Endothelial cell of umbilical vein (primary cell): Measurements from ENCODE around the gene FAM136A.

Experiments
- EZH2 ChIP-seq: IDR thresholded peaks from 2 replicates; pipeline ENCODE4 v1.6.1; 2012; ENCODE audit warnings: borderline replicate concordance, low read depth, mild to moderate bottlenecking, moderate library complexity, low read length, inconsistent platforms; ENCODE audit not compliant: severe bottlenecking
- POLR2AphosphoS5 ChIP-seq: IDR thresholded peaks from 2 replicates; pipeline ENCODE4 v1.6.1; 2012; ENCODE audit warnings: low read depth, mild to moderate bottlenecking, control low read depth, low read length, moderate library complexity; ENCODE audit not compliant: insufficient read depth
- TF ChIP-seq, protein P1 (sequence below), 2 donors: IDR thresholded peaks; 1 replicate in 1 of 2; 2 replicates in 1 of 2; pipeline ENCODE4 v1.5.1; 2011; ENCODE audit warnings: low read length in 2 of 2, mild to moderate bottlenecking in 2 of 2, moderate library complexity in 2 of 2, control low read depth in 1 of 2, inconsistent platforms in 1 of 2, low read depth in 1 of 2; ENCODE audit not compliant: insufficient read depth in 1 of 2; ENCODE audit errors: extremely low read depth in 1 of 2

- TF ChIP-seq, protein P1, sequence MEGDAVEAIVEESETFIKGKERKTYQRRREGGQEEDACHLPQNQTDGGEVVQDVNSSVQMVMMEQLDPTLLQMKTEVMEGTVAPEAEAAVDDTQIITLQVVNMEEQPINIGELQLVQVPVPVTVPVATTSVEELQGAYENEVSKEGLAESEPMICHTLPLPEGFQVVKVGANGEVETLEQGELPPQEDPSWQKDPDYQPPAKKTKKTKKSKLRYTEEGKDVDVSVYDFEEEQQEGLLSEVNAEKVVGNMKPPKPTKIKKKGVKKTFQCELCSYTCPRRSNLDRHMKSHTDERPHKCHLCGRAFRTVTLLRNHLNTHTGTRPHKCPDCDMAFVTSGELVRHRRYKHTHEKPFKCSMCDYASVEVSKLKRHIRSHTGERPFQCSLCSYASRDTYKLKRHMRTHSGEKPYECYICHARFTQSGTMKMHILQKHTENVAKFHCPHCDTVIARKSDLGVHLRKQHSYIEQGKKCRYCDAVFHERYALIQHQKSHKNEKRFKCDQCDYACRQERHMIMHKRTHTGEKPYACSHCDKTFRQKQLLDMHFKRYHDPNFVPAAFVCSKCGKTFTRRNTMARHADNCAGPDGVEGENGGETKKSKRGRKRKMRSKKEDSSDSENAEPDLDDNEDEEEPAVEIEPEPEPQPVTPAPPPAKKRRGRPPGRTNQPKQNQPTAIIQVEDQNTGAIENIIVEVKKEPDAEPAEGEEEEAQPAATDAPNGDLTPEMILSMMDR (IDR thresholded peaks at IDR 0.05; ENCODE audit: extremely low read depth in 1 of 2, insufficient read depth in 1 of 2, low read depth in 1 of 2, low read length in 2 of 2), result no peak
- TF ChIP-seq POLR2AphosphoS5 (no peak), EZH2 (no peak)
Measured at GRCh38 chr2:70303186-70303585, 1.3 kb upstream of the FAM136A start.
